HEK293 (cell line): ENCODE results near the gene TRPM6.

Experiments
- CTCF ChIA-PET: fragments of 350-600 bp; formaldehyde crosslinking; extraction: SDS; loops from one replicate; lab custom pipeline; 2021; ENCODE audit warnings: antibody characterized with exemption; lab: Yijun Ruan, JAX
- POLR2A ChIA-PET: fragments of 300-600 bp; formaldehyde crosslinking; extraction: SDS; loops from one replicate; lab custom pipeline; 2020; ENCODE audit warnings: antibody characterized with exemption, inconsistent platforms; lab: Yijun Ruan, JAX
- H3K27ac ChIP-seq: fragments of 200-500 bp; sonication (Bioruptor generic); 2 replicates; pipeline ENCODE4 v1.5.1; 2014; ENCODE audit warnings: low read depth, low read length, control low read depth, inconsistent platforms; ENCODE audit errors: extremely low read depth
- H3K36me3 ChIP-seq, 2 experiments: fragments of 200-500 bp in 1 of 2; sonication (Bioruptor generic) in 1 of 2; 1 replicate in 1 of 2; 2 replicates in 1 of 2; pipeline ENCODE4 v1.5.1; 2014 to 2017; ENCODE audit warnings: inconsistent platforms in 2 of 2, low read length in 2 of 2; ENCODE audit not compliant: control insufficient read depth in 2 of 2, insufficient read depth in 1 of 2
- H3K4me1 ChIP-seq: fragments of 200-500 bp; sonication (Bioruptor generic); 2 replicates; pipeline ENCODE4 v1.5.1; 2014; ENCODE audit warnings: mild to moderate bottlenecking, low read length, inconsistent platforms; ENCODE audit not compliant: control insufficient read depth, insufficient read depth
- H3K4me3 ChIP-seq: 2 replicates; pipeline ENCODE4 v1.5.1; 2011; ENCODE audit warnings: low read depth, mild to moderate bottlenecking, control low read depth, low read length, moderate library complexity
- H3K9me3 ChIP-seq: fragments of 200-500 bp; sonication (Bioruptor generic); 2 replicates; pipeline ENCODE4 v1.5.1; 2014; ENCODE audit warnings: low read depth, low read length, inconsistent platforms; ENCODE audit not compliant: control insufficient read depth, insufficient read depth
- TCF7L2 ChIP-seq: IDR thresholded peaks from 2 replicates; pipeline ENCODE4 v1.6.1; 2011; ENCODE audit warnings: low read depth, mild to moderate bottlenecking, inconsistent platforms, low read length, moderate library complexity, borderline replicate concordance
- ZNF121 ChIP-seq: fragments of 450-650 bp; formaldehyde crosslinking; IDR thresholded peaks from 2 replicates; pipeline ENCODE4 v1.5.1; 2016; ENCODE audit warnings: missing biosample characterization, missing genetic modification characterization
- ZNF23 ChIP-seq: fragments of 450-650 bp; formaldehyde crosslinking; IDR thresholded peaks from 2 replicates; pipeline ENCODE4 v1.5.1; 2016; ENCODE audit warnings: missing biosample characterization, missing genetic modification characterization, borderline replicate concordance
- ZNF266 ChIP-seq: fragments of 450-650 bp; formaldehyde crosslinking; IDR thresholded peaks from 2 replicates; pipeline ENCODE4 v1.5.1; 2016; ENCODE audit warnings: missing biosample characterization, missing genetic modification characterization, low read depth
- ZNF292 ChIP-seq: fragments of 450-650 bp; formaldehyde crosslinking; IDR thresholded peaks from 2 replicates; pipeline ENCODE4 v1.5.1; 2016; ENCODE audit warnings: low read depth, missing biosample characterization, missing genetic modification characterization, borderline replicate concordance
- ZNF366 ChIP-seq: fragments of 450-650 bp; formaldehyde crosslinking; conservative IDR thresholded peaks from 2 replicates; pipeline ENCODE4 v1.5.1; 2016; ENCODE audit warnings: missing biosample characterization, missing genetic modification characterization
- ZNF510 ChIP-seq: fragments of 450-650 bp; formaldehyde crosslinking; IDR thresholded peaks from 2 replicates; pipeline ENCODE4 v1.5.1; 2018; ENCODE audit warnings: mild to moderate bottlenecking, missing genetic modification characterization, missing biosample characterization; ENCODE audit not compliant: insufficient replicate concordance
- ZNF549 ChIP-seq: fragments of 450-650 bp; IDR thresholded peaks from 2 replicates; pipeline ENCODE4 v1.5.1; 2018; ENCODE audit warnings: missing biosample characterization, missing genetic modification characterization, mild to moderate bottlenecking, inconsistent platforms, moderate library complexity
- ZNF555 ChIP-seq: fragments of 450-650 bp; formaldehyde crosslinking; conservative IDR thresholded peaks from 2 replicates; pipeline ENCODE4 v1.5.1; 2017; ENCODE audit warnings: missing biosample characterization, mild to moderate bottlenecking, missing genetic modification characterization, inconsistent platforms
- ZNF560 ChIP-seq: fragments of 450-650 bp; formaldehyde crosslinking; IDR thresholded peaks from 2 replicates; pipeline ENCODE4 v1.5.1; 2017; ENCODE audit warnings: missing biosample characterization, missing genetic modification characterization, borderline replicate concordance
- ZNF596 ChIP-seq: fragments of 450-650 bp; IDR thresholded peaks from 2 replicates; pipeline ENCODE4 v1.5.0; 2018; ENCODE audit warnings: missing biosample characterization, mild to moderate bottlenecking, missing genetic modification characterization, moderate library complexity
- ZNF623 ChIP-seq: fragments of 450-650 bp; formaldehyde crosslinking; IDR thresholded peaks from 2 replicates; pipeline ENCODE4 v1.5.1; 2016; ENCODE audit warnings: missing biosample characterization, missing genetic modification characterization
- ZNF654 ChIP-seq: fragments of 450-650 bp; formaldehyde crosslinking; IDR thresholded peaks from 2 replicates; pipeline ENCODE4 v1.5.1; 2016; ENCODE audit warnings: low read depth, missing biosample characterization, missing genetic modification characterization
- ZNF670 ChIP-seq: fragments of 450-650 bp; formaldehyde crosslinking; IDR thresholded peaks from 2 replicates; pipeline ENCODE4 v1.5.1; 2016; ENCODE audit warnings: missing biosample characterization, missing genetic modification characterization, low read depth
- ZNF747 ChIP-seq: fragments of 450-650 bp; formaldehyde crosslinking; IDR thresholded peaks from 2 replicates; pipeline ENCODE4 v1.5.1; 2016; ENCODE audit warnings: missing biosample characterization, missing genetic modification characterization
- ZNF791 ChIP-seq: fragments of 450-650 bp; formaldehyde crosslinking; IDR thresholded peaks from 2 replicates; pipeline ENCODE4 v1.5.1; 2016; ENCODE audit warnings: missing biosample characterization, missing genetic modification characterization
- ZSCAN30 ChIP-seq: fragments of 450-650 bp; IDR thresholded peaks from 2 replicates; pipeline ENCODE4 v1.5.1; 2018; ENCODE audit warnings: missing biosample characterization, mild to moderate bottlenecking, missing genetic modification characterization, moderate library complexity
- TF ChIP-seq, protein P1 (sequence below): fragments of 450-650 bp; formaldehyde crosslinking; conservative IDR thresholded peaks from 2 replicates; pipeline ENCODE4 v1.5.1; 2016; ENCODE audit warnings: low read depth, missing biosample characterization, missing genetic modification characterization
- TF ChIP-seq, protein P2 (sequence below): fragments of 450-650 bp; formaldehyde crosslinking; IDR thresholded peaks from 2 replicates; pipeline ENCODE4 v1.5.1; 2016; ENCODE audit warnings: missing biosample characterization, missing genetic modification characterization
- TF ChIP-seq, protein P3 (sequence below): fragments of 450-650 bp; formaldehyde crosslinking; conservative IDR thresholded peaks from 2 replicates; pipeline ENCODE4 v1.5.1; 2016; ENCODE audit warnings: low read depth, missing biosample characterization, missing genetic modification characterization
- TF ChIP-seq, protein P4 (sequence below): fragments of 450-650 bp; formaldehyde crosslinking; IDR thresholded peaks from 2 replicates; pipeline ENCODE4 v1.5.1; 2016; ENCODE audit warnings: missing biosample characterization, missing genetic modification characterization, low read depth
- TF ChIP-seq, protein P5 (sequence below): fragments of 450-650 bp; formaldehyde crosslinking; IDR thresholded peaks from 2 replicates; pipeline ENCODE4; 2016; ENCODE audit warnings: missing biosample characterization, missing genetic modification characterization

Gene TRPM6

DNA sequence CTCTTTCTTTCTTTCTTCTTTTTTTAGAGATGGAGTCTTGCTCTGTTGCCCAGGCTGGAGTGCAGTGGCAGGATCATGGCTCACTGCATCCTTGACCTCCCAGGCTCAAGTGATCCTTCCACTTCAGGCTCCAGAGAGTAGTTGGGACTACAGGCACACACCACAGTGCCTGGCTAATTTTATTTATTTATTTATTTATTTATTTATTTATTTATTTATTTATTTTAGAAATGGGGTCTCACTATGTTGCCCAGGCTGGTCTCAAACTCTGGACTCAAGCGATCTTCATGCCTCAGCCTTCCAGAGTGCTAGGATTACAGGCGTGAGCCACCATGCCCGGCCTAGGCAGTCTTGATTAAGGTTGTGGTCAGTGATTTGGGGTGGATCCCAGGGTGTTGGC is 728 bp upstream of the TRPM6 start (continued):
- TF ChIP-seq ZNF266 (tag by site-specific recombination), result 0 out of 2 replicates have a peak, but pooled peaks have one; percentile 46
- peak; percentile 43; the same call in 1 of the 2 replicates for TF ChIP-seq ZNF623
- peak; percentile 32; the same call in 1 of the 2 replicates for TF ChIP-seq ZNF121 (tag by site-specific recombination)
- peak; percentile 57 for TF ChIP-seq ZNF555
- 0 out of 2 replicates have a peak, but pooled peaks have one; percentile 12 for TF ChIP-seq ZNF654 (tag by site-specific recombination)
- 0 out of 2 replicates have a peak, but pooled peaks have one; percentile 15 for TF ChIP-seq ZNF366
- peak; percentile 54 for TF ChIP-seq ZNF510
- 0 out of 2 replicates have a peak, but pooled peaks have one; percentile 43 for TF ChIP-seq ZNF560
- TF ChIP-seq, protein P1, sequence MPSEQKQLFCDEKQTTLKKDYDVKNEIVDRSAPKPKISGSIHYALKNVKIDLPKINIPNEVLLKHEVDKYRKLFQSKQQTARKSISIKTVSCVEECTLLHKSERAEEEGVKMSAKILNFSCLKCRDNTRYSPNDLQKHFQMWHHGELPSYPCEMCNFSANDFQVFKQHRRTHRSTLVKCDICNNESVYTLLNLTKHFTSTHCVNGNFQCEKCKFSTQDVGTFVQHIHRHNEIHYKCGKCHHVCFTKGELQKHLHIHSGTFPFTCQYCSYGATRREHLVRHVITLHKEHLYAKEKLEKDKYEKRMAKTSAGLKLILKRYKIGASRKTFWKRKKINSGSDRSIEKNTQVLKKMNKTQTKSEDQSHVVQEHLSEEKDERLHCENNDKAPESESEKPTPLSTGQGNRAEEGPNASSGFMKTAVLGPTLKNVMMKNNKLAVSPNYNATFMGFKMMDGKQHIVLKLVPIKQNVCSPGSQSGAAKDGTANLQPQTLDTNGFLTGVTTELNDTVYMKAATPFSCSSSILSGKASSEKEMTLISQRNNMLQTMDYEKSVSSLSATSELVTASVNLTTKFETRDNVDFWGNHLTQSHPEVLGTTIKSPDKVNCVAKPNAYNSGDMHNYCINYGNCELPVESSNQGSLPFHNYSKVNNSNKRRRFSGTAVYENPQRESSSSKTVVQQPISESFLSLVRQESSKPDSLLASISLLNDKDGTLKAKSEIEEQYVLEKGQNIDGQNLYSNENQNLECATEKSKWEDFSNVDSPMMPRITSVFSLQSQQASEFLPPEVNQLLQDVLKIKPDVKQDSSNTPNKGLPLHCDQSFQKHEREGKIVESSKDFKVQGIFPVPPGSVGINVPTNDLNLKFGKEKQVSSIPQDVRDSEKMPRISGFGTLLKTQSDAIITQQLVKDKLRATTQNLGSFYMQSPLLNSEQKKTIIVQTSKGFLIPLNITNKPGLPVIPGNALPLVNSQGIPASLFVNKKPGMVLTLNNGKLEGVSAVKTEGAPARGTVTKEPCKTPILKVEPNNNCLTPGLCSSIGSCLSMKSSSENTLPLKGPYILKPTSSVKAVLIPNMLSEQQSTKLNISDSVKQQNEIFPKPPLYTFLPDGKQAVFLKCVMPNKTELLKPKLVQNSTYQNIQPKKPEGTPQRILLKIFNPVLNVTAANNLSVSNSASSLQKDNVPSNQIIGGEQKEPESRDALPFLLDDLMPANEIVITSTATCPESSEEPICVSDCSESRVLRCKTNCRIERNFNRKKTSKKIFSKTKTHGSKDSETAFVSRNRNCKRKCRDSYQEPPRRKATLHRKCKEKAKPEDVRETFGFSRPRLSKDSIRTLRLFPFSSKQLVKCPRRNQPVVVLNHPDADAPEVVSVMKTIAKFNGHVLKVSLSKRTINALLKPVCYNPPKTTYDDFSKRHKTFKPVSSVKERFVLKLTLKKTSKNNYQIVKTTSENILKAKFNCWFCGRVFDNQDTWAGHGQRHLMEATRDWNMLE (tag by site-specific recombination), result peak; percentile 82
- TF ChIP-seq, all 188 proteins: peak for 16; not testable (repeated sequence) for 172

DNA sequence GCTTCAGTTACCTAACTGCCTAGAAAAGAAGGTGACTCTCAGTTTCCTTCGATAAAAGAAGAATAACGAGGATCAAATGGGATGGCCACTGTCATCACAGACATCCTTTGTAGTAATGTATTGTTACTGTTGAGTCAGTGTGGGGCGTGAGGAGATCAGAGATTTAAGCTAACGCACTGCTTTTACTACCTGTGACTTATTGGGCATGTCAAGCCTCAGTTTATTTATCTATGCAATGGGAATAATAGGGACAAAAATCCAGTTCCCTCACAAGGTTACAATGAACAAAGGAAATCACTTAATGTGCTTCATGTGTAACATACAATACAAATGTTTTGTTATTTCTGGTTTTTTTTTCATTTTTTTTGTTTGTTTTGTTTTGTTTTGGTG is 255 bp upstream of the TRPM6 start:
- H3K36me3 ChIP-seq, result no peaks in the 10 kb centered on the region
- H3K4me3 ChIP-seq, result peak overlapping the region; percentile 66
- POLR2A ChIA-PET, result no interaction called here
- CTCF ChIA-PET, result interaction anchor here (1.9 kb wide), 1 partner anchor 64 kb away, joined by 6 read pairs; the partner anchor contains the start of gene C9orf40
- H3K9me3 ChIP-seq, result no peaks in the 10 kb centered on the region
- H3K27ac ChIP-seq, result no peak overlapping the region
- no peaks in the 10 kb centered on the region for H3K4me1 ChIP-seq
- TF ChIP-seq ZNF23 (no peak), ZSCAN30 (tag by site-specific recombination) (no peak), ZNF121 (tag by site-specific recombination) (no peak), TCF7L2 (no peak), ZNF791 (no peak), ZNF292 (no peak), ZNF670 (tag by site-specific recombination) (no peak), ZNF596 (tag by site-specific recombination) (no peak), ZNF747 (tag by site-specific recombination) (no peak), ZNF549 (tag by site-specific recombination) (no peak)
- TF ChIP-seq, protein P2, sequence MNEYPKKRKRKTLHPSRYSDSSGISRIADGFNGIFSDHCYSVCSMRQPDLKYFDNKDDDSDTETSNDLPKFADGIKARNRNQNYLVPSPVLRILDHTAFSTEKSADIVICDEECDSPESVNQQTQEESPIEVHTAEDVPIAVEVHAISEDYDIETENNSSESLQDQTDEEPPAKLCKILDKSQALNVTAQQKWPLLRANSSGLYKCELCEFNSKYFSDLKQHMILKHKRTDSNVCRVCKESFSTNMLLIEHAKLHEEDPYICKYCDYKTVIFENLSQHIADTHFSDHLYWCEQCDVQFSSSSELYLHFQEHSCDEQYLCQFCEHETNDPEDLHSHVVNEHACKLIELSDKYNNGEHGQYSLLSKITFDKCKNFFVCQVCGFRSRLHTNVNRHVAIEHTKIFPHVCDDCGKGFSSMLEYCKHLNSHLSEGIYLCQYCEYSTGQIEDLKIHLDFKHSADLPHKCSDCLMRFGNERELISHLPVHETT (tag by site-specific recombination), result no peak
- TF ChIP-seq, protein P3, sequence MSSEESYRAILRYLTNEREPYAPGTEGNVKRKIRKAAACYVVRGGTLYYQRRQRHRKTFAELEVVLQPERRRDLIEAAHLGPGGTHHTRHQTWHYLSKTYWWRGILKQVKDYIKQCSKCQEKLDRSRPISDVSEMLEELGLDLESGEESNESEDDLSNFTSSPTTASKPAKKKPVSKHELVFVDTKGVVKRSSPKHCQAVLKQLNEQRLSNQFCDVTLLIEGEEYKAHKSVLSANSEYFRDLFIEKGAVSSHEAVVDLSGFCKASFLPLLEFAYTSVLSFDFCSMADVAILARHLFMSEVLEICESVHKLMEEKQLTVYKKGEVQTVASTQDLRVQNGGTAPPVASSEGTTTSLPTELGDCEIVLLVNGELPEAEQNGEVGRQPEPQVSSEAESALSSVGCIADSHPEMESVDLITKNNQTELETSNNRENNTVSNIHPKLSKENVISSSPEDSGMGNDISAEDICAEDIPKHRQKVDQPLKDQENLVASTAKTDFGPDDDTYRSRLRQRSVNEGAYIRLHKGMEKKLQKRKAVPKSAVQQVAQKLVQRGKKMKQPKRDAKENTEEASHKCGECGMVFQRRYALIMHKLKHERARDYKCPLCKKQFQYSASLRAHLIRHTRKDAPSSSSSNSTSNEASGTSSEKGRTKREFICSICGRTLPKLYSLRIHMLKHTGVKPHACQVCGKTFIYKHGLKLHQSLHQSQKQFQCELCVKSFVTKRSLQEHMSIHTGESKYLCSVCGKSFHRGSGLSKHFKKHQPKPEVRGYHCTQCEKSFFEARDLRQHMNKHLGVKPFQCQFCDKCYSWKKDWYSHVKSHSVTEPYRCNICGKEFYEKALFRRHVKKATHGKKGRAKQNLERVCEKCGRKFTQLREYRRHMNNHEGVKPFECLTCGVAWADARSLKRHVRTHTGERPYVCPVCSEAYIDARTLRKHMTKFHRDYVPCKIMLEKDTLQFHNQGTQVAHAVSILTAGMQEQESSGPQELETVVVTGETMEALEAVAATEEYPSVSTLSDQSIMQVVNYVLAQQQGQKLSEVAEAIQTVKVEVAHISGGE (tag by site-specific recombination), result no peak
- TF ChIP-seq, protein P4, sequence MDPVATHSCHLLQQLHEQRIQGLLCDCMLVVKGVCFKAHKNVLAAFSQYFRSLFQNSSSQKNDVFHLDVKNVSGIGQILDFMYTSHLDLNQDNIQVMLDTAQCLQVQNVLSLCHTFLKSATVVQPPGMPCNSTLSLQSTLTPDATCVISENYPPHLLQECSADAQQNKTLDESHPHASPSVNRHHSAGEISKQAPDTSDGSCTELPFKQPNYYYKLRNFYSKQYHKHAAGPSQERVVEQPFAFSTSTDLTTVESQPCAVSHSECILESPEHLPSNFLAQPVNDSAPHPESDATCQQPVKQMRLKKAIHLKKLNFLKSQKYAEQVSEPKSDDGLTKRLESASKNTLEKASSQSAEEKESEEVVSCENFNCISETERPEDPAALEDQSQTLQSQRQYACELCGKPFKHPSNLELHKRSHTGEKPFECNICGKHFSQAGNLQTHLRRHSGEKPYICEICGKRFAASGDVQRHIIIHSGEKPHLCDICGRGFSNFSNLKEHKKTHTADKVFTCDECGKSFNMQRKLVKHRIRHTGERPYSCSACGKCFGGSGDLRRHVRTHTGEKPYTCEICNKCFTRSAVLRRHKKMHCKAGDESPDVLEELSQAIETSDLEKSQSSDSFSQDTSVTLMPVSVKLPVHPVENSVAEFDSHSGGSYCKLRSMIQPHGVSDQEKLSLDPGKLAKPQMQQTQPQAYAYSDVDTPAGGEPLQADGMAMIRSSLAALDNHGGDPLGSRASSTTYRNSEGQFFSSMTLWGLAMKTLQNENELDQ, result no peak
- TF ChIP-seq, protein P5, sequence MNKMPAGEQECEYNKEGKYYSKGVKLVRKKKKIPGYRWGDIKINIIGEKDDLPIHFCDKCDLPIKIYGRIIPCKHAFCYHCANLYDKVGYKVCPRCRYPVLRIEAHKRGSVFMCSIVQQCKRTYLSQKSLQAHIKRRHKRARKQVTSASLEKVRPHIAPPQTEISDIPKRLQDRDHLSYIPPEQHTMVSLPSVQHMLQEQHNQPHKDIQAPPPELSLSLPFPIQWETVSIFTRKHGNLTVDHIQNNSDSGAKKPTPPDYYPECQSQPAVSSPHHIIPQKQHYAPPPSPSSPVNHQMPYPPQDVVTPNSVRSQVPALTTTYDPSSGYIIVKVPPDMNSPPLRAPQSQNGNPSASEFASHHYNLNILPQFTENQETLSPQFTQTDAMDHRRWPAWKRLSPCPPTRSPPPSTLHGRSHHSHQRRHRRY (tag by site-specific recombination), result no peak
